Stimulated activated CD4-positive, alpha-beta T cell treated with anti-CD3 and anti-CD28 coated beads, Interleukin-1b, Interleukin-23, amount 100 ng/mL, for 24 hours (primary cell): ENCODE data around the gene SIMC1.
A peak's percentile ranks its signal among the peaks of the same experiment; 100 is the strongest.
"Not testable (repeated sequence)": the region's sequence is repeated elsewhere in the genome, so short reads cannot be mapped to it uniquely, and the experiment has no call there.

ENCODE experiments used
- DNase-seq, 4 experiments: peaks; one replicate each; pipeline ENCODE4 v3.0.0-alpha.2; 2020; ENCODE audit warnings: low read depth in 4 of 4, low spot score in 1 of 4

Gene SIMC1

DNA sequence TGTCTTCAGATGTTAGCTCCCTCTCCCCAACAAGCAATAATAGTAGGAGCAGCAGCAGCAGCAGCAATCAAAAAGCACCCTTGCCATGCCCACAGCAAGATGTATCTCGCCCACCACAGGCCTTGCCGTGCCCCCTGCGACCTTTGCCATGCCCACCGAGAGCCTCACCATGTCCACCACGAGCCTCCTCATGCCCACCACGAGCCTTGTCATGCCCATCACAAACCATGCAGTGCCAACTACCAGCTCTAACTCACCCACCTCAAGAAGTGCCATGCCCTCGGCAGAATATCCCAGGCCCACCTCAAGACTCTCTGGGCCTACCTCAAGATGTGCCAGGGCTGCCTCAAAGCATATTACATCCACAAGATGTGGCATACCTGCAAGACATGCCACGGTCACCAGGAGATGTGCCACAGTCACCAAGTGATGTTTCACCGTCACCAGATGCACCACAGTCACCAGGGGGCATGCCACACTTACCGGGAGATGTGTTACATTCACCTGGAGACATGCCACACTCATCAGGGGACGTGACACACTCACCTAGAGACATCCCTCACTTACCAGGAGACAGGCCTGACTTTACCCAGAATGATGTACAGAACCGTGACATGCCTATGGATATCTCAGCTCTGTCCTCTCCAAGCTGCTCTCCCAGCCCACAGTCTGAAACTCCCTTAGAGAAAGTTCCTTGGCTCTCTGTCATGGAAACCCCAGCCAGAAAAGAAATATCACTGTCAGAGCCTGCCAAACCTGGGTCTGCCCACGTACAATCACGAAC is 52.0 kb downstream of the SIMC1 start:
- not testable (repeated sequence) for DNase-seq

DNA sequence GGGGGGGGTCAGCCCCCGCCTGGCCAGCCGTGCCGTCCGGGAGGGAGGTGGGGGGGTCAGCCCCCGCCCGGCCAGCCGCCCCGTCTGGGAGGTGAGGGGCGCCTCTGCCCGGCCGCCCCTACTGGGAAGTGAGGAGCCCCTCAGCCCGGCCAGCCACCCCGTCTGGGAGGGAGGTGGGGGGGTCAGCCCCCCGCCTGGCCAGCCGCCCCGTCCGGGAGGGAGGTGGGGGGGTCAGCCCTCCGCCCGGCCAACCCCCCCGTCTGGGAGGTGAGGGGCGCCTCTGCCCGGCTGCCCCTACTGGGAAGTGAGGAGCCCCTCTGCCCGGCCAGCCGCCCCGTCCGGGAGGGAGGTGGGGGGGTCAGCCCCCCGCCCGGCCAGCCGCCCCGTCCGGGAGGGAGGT is 67.1 kb downstream of the SIMC1 start:
- not testable (repeated sequence) for DNase-seq

DNA sequence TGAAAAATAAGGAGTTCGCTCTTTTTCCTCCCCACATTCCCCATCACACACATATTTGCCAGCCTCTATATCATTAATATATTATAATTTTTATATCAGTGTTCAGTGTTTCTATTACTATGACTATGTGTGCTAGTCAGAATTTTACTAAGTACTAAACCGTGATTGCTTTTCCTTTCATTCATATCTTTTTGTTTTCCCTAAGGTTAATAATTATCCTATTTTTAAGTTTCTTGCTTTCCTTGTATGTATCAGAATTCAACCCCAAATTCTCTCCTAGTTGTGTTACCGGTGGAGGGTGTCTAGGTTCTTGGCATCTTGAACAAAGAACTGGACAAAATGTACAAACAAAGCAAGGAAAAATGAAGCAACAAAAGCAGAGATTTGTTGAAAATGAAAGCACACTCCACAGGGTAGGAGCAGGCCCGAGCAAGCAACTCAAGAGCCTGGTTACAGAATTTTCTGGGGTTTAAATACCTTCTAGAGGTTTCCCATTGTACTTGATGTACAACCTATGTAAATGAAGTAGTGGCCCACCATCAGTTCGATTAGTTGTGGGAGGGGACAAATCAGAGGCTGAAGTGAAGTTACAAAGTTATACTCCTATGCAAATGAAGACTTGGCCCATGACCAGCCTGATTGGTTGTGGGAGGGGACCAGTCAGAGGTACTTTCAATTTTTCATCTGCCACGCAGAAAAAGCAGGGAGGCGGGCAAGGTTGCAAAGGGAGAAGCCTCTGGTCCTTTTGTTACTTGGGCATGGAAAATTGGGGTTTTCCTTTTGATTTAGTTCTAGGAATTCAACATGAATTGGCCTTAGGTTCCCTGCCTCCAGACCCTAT is 79.5 kb downstream of the SIMC1 start:
- no peak for DNase-seq

DNA sequence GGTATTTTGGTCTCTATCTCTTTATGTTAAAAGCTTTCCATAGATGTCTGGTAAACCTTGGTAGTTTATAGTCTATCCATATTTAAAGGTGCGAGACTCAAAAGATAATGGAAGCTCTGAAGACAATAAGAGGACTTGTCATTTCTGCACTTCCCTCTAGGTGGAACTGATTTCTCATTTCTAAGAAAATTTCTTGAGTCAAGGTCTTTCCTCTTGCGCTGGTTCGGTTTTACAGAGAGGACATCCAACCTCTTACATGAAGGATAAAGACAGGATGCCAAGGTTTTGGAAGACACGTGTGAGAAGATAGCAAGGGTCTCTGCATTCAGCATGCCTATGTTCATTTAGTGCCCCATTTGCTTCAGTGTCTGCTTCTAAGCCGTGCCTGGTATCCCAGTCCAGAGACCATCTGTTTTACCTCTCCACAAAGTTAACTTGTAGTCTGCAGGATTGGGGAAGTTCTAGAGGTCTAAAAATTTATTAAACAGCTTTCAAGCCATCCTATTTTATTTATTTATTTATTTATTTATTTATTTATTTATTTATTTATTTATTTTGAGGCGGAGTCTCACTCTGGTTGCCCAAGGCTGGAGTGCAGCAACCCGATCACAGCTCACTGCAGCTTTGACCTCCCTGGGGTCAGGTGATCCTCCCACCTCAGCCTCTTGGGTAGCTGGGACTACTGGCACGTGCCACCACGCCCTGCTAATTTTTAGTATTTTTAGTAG is 81.8 kb downstream of the SIMC1 start:
- no peak for DNase-seq

DNA sequence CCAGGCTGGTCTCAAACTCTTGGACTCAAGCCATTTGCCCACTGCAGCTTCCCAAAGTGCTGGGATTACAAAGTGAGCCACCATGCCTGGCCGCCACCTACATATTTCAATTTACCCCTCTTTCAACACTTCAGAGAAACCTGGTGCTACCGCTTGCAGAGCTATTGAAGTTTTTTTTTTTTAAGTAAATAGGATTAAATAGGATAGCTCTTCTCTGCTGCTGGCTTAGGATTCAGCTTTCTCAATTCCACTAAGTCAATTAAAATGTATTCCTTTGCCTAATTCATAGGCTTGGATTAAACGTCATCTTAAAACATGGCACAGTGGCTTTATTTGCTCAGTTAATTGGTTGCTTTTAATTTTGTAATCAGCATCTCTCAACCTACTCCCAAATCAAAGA is 82.4 kb downstream of the SIMC1 start:
- DNase-seq: no peak

DNA sequence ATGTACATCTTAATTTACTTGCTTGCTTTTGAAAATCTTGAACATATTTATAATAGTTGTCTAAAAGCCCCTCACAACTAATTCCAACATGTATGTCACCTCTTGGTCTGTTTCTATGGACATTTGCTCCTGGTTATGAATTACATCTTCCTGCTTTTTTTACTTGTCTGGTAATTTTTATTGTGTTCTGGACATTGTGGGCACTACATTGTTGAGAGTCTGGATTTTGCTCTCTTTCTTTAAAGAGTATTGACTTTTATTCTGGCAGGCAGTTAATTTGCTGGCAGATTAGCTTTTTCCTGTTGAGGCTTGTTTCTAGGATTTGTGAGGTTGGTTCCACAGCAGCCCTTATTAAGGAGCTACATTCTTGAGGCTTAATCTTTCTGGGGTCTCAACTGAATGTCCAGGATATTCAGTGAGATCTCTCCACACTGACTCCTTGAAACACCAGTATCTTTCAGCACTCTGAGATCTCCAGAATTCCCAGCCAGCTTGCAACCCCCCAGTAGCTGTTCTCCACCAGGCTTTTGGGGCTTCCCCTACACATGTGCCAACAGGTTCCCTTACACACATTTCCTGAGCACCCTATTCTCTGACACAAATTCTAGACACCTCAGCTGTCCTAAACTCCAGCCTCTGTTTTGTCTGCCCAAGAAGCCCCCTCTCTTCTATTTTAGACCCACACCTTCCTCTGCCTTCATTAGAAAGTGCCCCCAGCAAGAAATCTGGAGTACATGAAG is 96.0 kb downstream of the SIMC1 start:
- DNase-seq: no peak

DNA sequence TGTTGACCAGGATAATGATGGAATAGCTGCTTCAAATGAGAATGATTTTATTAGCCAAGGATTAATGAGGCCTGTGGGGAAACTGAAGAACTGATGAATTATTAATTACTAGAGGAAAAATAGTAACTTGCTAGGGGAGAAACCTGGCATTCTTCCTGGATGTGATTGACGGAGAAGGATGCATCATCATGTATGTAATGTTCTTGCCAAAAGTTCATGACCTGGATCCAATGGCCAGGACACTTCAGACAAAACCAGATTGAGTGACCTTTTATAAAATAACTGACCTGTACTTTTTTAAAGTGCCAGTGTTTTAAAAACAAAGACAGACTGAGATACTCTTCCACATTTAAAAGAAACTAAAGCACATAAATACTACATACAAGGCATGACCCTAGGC is 99.7 kb downstream of the SIMC1 start:
- no peak for DNase-seq

DNA sequence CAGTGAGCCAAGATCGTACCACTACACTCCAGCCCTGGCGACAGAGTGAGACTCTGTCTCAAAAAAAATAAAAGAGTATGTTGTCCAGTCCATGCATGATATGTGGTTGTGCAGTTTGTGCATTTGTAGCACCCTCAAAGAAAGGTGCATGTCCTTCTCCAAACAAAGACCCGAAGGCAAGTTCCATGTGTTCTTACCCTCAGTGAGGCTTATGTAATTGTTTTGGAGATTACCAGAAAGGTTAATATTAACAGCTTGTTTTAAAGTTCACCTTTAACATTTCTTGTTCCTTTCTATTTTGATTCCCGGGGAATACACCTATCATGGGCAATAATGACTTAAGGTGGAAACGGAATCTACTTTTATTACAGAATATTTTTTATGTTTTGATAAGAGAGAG is 101.1 kb downstream of the SIMC1 start:
- DNase-seq: no peak

DNA sequence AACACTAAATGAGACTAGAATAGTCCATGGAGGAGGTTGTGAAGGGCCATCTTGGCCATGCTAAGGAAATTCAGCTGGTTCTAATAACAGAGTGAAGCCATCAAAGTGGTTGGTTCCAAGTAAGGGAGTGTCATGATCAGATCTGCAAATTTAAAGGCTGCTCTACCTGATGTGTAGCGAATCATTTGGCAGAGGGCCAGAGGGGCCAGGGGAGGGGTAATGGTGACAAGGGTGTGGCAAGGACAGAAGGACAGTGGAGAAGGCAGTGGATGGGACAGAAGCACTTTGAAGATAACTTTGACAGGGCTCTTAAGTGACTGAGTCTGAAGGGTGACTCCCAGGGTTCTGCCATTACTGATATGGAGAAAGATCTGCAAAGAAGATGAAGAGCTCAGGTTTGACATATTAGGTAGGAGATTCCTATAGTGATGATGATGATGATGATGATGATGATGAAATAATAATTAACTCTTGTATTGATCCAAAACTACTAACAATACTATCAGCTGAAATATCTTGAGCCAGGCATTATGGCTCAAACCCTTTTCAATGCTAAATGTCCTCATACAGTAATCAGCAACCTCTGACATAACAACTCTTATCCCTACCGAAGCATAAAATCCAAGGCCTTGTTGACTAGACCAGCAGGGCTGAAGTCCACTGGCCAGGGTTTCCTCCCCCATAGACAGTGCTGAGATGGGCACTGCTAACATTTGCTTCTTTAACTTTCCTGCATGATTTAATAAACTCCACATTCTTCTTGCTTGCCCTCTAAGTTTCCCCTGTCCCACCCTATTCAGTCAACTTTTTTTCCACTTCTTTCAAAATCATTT is 103.3 kb downstream of the SIMC1 start:
- no peak for DNase-seq

DNA sequence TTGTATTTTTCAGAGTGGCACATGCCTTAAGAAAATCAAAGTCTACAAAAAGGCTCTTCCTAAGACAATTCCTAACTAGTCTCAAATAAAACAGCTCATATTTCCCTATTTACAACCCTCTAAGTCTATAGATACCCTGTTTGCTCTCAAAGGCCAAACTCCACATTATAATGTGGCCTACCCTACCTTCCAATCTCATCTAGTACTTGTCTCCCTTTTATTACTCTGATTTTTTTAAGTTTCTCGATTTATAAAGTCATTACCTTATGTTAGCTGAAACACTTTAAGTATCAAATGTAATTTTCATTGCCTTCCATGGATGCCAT is 103.9 kb downstream of the SIMC1 start:
- no peak for DNase-seq

DNA sequence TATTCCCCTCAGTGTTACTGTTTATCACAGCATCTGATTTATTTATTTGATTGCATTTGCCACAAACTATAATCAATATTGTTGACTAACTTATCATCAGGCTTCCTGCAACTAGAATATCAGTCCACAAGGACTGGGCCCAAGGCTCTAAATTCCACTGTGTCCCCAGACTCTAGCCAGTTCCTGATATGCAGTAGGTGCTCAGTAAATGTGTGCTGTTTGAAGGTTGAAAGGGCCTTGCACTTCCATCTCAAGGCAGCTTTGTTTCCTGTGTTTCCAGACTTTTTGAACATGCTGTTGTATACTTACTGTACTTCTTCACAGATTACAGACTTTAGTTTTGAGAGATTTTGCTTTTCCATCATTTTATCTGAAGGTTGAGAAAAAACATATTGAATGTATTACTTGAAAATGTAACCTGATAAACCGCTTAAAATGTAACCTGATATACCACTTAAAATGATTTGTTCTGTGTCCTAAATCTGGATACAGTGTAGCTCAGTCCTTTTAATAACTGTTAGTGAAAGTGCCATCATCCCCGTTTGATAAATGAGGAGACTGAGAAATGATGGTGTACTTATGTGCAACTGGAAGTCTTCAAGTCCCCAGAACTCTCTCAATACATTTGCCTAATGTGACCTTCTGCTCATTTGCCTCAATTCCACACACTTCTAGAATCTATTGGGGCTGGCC is 104.7 kb downstream of the SIMC1 start:
- DNase-seq: no peak

DNA sequence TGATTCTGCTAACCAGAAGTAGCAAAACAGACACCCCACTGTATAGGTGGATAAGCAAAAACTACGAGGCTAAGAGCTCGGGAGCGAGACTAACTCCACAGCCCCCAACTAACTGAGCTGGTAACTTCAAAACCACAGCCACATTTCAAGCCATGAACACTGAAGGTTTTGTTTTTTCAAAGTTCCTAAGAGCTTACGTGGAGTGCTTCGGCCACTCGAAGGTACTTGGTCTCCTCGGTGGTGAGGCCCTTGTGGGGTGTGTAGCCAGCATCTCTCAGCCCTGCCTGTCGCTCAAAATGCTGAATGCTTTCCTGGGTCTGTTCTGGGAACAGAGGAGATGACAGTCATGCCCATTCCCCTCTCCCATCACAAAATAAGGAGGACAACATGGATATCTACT is 112.2 kb downstream of the SIMC1 start:
- DNase-seq: no peak

DNA sequence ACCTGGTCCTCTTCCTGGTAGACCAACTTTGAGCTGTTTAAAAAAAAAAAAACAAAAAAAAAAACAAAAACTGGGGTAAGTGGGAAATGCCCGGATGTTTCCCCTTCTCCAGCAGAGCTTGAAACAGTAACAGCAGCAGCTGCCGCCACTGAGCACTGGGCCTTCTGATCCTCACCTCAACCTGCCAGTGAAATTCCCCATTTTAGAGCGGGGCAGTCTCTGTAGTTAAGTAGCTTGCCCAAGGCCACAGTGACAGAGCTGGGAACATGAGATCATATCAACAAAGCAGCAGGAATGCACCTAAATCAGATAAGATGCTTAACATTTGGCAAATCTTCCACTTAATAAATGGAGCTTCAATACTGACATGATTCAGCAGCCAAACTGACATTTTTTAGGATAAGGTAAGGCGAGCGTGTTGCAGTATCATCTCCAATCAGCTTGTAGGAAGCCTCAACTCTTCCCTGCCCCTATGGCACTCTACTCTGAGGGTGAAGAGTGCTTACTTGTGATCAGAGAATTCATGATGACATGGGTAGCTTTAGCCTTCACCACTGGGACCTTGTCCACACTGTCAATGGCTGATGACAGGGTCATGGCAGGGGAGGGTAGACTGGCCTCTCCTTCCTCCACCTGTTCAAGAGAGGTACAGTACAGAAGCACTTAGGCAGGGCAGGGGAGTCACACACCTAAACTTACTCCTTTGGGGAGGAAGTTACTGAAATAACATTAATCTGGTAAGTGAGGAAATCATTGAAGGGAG is 114.1 kb downstream of the SIMC1 start:
- DNase-seq: no peak

DNA sequence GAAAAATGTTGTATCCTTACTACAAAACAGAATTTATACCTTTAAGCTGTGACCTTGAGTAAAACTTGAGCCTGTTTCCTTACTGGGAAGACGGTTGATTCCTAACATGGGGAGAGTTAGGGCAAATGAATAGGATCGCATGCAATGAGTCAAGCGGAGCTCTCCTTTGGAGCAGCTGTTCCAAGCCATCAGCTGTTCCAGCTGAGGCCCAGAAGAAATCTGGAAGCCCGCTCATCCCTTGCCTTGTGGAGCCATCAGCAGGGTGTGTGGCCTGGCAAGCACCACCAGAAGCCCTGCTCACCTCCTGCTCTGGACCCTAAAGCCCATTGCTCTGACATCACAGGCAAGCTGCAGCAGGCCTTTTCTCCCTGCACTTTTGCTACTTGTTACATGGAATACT is 115.3 kb downstream of the SIMC1 start:
- DNase-seq: no peak

DNA sequence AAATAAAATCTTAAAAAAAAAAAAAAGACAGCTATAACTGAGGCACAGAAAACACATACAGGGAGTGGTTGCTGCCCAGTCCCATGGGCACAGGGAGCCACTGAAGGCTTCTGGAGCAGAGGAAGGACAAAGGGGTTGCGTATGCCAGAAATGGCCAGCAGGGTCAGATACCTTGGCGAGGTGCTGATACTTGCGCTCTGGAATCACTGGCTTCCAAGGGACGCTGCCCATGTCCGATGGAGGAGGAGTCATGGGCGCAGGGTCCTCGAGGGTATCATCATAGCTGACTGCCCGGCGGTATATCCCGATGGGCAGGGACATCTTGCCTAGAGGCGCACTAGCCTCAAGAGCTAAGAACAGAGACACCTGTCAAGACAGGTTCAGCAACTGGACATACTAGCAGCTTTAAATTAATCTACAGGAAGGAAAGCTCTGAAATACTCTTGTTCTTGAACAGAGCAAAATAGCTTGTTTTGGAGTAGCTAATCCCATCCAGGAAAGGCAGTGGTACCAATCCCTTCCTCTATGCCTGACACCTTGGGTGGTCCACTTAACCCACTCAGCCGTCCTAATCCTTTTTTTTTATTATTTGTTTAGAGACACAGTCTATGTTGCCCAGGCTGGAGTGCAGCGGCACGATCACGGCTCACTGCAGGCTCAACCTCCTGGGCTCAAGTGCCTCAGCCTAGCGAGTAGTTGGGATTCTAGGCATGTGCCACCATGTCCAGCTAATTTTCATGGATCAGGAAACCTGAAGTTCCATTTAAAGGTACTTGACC is 117.4 kb downstream of the SIMC1 start:
- no peak for DNase-seq

DNA sequence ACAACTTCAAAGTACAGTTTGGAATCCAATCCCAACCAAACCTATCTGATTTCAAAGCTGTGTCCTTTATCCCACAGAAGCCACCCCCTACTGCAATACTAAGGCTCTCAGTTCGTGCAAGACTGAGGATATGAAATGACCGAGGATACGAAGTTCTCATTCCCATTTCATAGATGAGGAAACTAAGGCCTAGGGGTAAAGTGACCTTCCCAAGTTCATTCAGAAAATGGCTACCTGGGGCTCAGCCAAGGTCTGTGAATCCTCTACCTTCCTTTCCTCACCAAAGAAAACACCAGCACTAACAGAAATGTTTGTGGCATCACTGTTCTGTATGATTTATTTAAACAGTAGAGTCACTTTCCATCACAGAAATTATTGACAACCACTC is 117.9 kb downstream of the SIMC1 start:
- DNase-seq: no peak

DNA sequence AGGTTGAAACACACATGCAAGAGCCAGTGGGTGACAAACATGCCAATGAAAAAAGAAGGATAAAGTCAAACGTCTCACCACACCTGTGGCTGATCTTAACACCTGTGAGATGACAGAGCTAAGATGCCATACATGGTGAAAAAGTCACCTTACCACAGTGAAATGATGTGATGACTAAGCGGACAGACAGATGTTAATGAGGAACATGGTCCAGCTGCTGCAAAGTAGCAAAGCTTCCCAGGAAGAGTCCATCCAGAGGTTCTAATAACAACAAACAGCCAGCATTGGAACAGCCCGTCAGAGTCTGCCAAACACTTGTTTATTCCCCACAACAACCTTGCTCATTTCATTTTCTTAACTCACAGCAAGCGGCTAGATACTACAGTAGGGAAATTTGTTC is 121.4 kb downstream of the SIMC1 start:
- no peak for DNase-seq

DNA sequence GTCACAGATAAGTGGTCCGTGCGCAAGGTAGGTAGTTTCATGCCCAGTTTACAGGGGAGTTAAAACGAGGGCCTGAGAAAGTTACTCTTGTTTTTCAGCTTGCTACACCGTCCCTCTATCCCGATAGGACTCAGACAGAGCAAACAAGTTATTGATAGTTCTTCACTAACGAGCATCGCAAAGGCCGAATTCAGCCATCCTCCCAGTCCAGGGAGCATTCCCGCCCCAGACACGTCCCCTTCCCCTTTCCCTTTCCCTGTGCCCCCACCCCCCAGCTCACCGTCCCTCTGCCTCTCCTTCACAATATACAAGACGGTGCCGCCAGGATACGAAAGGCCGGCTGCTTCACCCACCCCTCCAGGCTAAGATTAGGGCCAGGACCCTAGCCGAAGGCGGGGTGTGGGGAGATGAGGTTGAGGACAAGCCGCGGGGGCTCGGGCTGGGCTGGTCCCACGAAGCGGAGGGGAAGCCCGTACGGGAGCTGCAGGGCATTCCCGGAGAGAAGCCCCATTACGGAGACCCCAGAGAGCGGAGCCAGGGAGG is 122.7 kb downstream of the SIMC1 start:
- DNase-seq: peak in 1 of 4 experiments; percentile 11
